PC-9 (cell line): Measurements from ENCODE around the gene TEAD3. TPM values are rescaled to one million over a fixed set of nuclear protein-coding genes. Genes with fewer than 3 reads are reported as not detected.

ENCODE experiments used
- BruUV-seq: library from RNA; stranded (reverse); fragments of 400-500 nt; replicated peaks from 2 replicates; lab custom pipeline; 2021; lab: Mats Ljungman, UMichigan
- CTCF ChIA-PET: fragments of 300-600 bp; sonication (Branson Sonifier 250); formaldehyde crosslinking; loops from one replicate; lab custom pipeline; 2022; ENCODE audit warnings: antibody characterized with exemption; lab: Charles Lee
- POLR2A ChIA-PET: fragments of 300-600 bp; sonication (Branson Sonifier 250); formaldehyde crosslinking; loops from one replicate; lab custom pipeline; 2022; ENCODE audit warnings: antibody characterized with exemption; ENCODE audit not compliant: unreplicated experiment; lab: Charles Lee
- DNase-seq, 2 experiments: peaks; one replicate each; pipeline versions ENCODE4 v3.0.0 to v3.0.0-alpha.2; 2015 to 2022; ENCODE audit warnings: mixed read lengths in 1 of 2
- H2AFZ ChIP-seq: fragments of 200-600 bp; sonication (generic); 2 replicates; pipeline ENCODE4 v1.8.1; 2017; ENCODE audit warnings: antibody characterized with exemption
- H3F3A ChIP-seq: fragments of 200-600 bp; sonication (generic); 2 replicates; pipeline ENCODE4 v1.8.1; 2017; ENCODE audit warnings: antibody characterized with exemption, mild to moderate bottlenecking, low read depth; ENCODE audit not compliant: insufficient read depth
- H3K27ac ChIP-seq: fragments of 200-600 bp; sonication (generic); 2 replicates; pipeline ENCODE4 v1.6.1; 2016; ENCODE audit warnings: mixed run types
- H3K27me3 ChIP-seq: fragments of 200-600 bp; sonication (generic); 2 replicates; pipeline ENCODE4 v1.6.1; 2016; ENCODE audit warnings: low read depth, mixed run types; ENCODE audit not compliant: insufficient read depth
- H3K36me3 ChIP-seq: fragments of 200-600 bp; sonication (generic); 2 replicates; pipeline ENCODE4 v1.6.1; 2016; ENCODE audit warnings: low read depth, mixed run types
- H3K4me1 ChIP-seq: fragments of 200-600 bp; sonication (generic); replicated peaks from 2 replicates; pipeline ENCODE4 v1.6.1; 2016; ENCODE audit warnings: mixed run types; ENCODE audit not compliant: insufficient read depth
- H3K4me2 ChIP-seq: fragments of 200-600 bp; sonication (generic); 2 replicates; pipeline ENCODE4 v1.6.1; 2017; ENCODE audit warnings: mixed run types
- H3K4me3 ChIP-seq: fragments of 200-600 bp; sonication (generic); 2 replicates; pipeline ENCODE4 v1.6.1; 2016; ENCODE audit warnings: mixed run types
- H3K79me2 ChIP-seq: fragments of 200-600 bp; sonication (generic); 2 replicates; pipeline ENCODE4 v1.6.1; 2017; ENCODE audit warnings: low read depth, mixed run types
- H3K9me2 ChIP-seq: fragments of 200-600 bp; sonication (generic); 2 replicates; pipeline ENCODE4 v1.8.1; 2017; ENCODE audit warnings: mild to moderate bottlenecking; ENCODE audit not compliant: insufficient read depth
- H3K9me3 ChIP-seq: fragments of 200-600 bp; sonication (generic); 2 replicates; pipeline ENCODE4 v1.8.1; 2016; ENCODE audit warnings: low read depth; ENCODE audit not compliant: insufficient read depth
- H4K20me1 ChIP-seq: fragments of 200-600 bp; sonication (generic); 2 replicates; pipeline ENCODE4 v1.8.1; 2017; ENCODE audit not compliant: insufficient read depth
- CTCF ChIP-seq: fragments of 200-600 bp; sonication (generic); conservative IDR thresholded peaks from 2 replicates; pipeline ENCODE4 v1.6.1; 2017; ENCODE audit warnings: mixed run types, antibody characterized with exemption, mild to moderate bottlenecking, moderate library complexity
- EZH2 ChIP-seq: fragments of 200-600 bp; sonication (generic); IDR thresholded peaks from 2 replicates; pipeline ENCODE4 v1.8.0; 2017; ENCODE audit warnings: antibody characterized with exemption, low read depth
- intact Hi-C: fragments of 100-400 bp; cut with micrococcal nuclease; formaldehyde crosslinking; loops from one replicate; pipeline ENCODE4 v1.10.0; 2022; ENCODE audit not compliant: unreplicated experiment
- total RNA-seq: library from RNA; stranded (reverse); gene quantifications from 2 replicates; pipeline ENCODE4 v1.2.3, GENCODE V29; 2021

TEAD3 gene
- total RNA-seq, 1 experiment from 2014 or later: 40.1 TPM

GRCh38 chr6:35445691-35446090 lies 51.2 kb downstream of the TEAD3 start:
- TF ChIP-seq CTCF (no peak), EZH2 (no peak)
- DNase-seq: no peak
- POLR2A ChIA-PET: no interaction called here
- intact Hi-C loops: no loop called here
- Histone ChIP-seq H3K4me2 (no peak overlapping the region), H2AFZ (no peak overlapping the region), H3K27ac (no peak overlapping the region), H3F3A (0 out of 2 replicates have a peak, but pooled peaks cover 4% of the 10 kb centered on the region), H3K9me3 (no peaks in the 10 kb centered on the region), H3K79me2 (no peaks in the 10 kb centered on the region), H3K36me3 (no peaks in the 10 kb centered on the region), H3K4me3 (no peak overlapping the region), H3K9me2 (no peaks in the 10 kb centered on the region), H3K4me1 (no peaks in the 10 kb centered on the region), H4K20me1 (no peaks in the 10 kb centered on the region), H3K27me3 (no peaks in the 10 kb centered on the region)
- BruUV-seq: no TSS peak
- CTCF ChIA-PET: interaction anchor here (0.7 kb wide), 1 partner anchor 100 kb away, joined by 8 read pairs; no protein-coding TSS in a partner anchor

- intact Hi-C loops: no loop called here
- H3K4me2 ChIP-seq: no peak overlapping the region
- no peaks in the 10 kb centered on the region for H3K4me1 ChIP-seq
- BruUV-seq: no TSS peak
- no peaks in the 10 kb centered on the region for H3K36me3 ChIP-seq
- no peak overlapping the region for H3K4me3 ChIP-seq
- ChIA-PET CTCF (no interaction called here), POLR2A (interaction anchor here (0.7 kb wide), 1 partner anchor 15 kb away, joined by 3 read pairs; no protein-coding TSS in a partner anchor)
- H2AFZ ChIP-seq: no peak overlapping the region
- no peaks in the 10 kb centered on the region for H3K9me2 ChIP-seq
- no peaks in the 10 kb centered on the region for H3K27me3 ChIP-seq
- no peak for DNase-seq
- H3K27ac ChIP-seq: no peak overlapping the region
- no peaks in the 10 kb centered on the region for H3K9me3 ChIP-seq
- H3F3A ChIP-seq: 0 out of 2 replicates have a peak, but pooled peaks cover 4% of the 10 kb centered on the region
- TF ChIP-seq CTCF: no peak
- H4K20me1 ChIP-seq: no peaks in the 10 kb centered on the region
- no peaks in the 10 kb centered on the region for H3K79me2 ChIP-seq
Measured at GRCh38 chr6:35443341-35444030, 53.4 kb downstream of the TEAD3 start.

GRCh38 chr6:35442693-35443092 lies 54.2 kb downstream of the TEAD3 start:
- Histone ChIP-seq H3K4me3 (no peak overlapping the region), H3K79me2 (no peaks in the 10 kb centered on the region), H3K4me2 (no peak overlapping the region), H3K9me2 (no peaks in the 10 kb centered on the region), H3F3A (0 out of 2 replicates have a peak, but pooled peaks cover 4% of the 10 kb centered on the region), H2AFZ (no peak overlapping the region), H3K27me3 (no peaks in the 10 kb centered on the region), H3K36me3 (no peaks in the 10 kb centered on the region), H3K9me3 (no peaks in the 10 kb centered on the region), H4K20me1 (no peaks in the 10 kb centered on the region), H3K4me1 (no peaks in the 10 kb centered on the region), H3K27ac (no peak overlapping the region)
- ChIA-PET POLR2A (interaction anchor here (0.6 kb wide), 1 partner anchor 10 kb away, joined by 7 read pairs; no protein-coding TSS in a partner anchor), CTCF (no interaction called here)
- intact Hi-C loops: no loop called here
- no peak for TF ChIP-seq EZH2
- TF ChIP-seq CTCF: no peak
- no TSS peak for BruUV-seq
- no peak for DNase-seq
